CD4-positive, alpha-beta T cell treated with Interleukin-21 for 1 hour (primary cell): ENCODE results near the gene FAM229B.
"Not testable (repeated sequence)": the region's sequence is repeated elsewhere in the genome, so short reads cannot be mapped to it uniquely, and the experiment has no call there.

ENCODE experiments used
- DNase-seq: peaks from one replicate; pipeline ENCODE4 v3.0.0-alpha.2; 2020

Gene FAM229B

DNA sequence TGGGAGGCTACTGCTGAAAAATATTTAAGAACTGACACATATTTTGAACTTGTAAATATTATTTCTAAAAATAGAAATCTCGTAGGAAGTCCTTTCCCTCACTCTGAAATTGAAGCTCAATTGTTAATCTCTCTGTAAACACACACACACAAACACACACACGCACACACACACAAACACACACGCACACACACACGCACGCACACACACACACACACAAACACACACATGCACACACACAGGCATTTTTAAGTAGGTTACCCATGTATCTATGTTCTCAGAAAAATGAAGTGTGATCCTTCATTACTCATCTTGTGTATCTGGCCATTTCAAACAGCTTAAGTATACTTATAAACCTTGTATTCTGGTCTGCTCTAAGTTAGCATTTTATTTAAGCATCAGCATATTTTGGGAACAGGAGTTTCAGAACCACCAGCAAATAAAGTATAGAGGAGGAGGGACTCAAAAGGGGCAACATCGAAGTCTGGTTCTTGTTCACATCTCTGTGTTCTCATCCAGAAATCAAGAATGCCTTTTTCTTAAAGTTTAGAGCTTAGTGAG, 21.9 kb upstream of the FAM229B start:
- DNase-seq, result no peak

DNA sequence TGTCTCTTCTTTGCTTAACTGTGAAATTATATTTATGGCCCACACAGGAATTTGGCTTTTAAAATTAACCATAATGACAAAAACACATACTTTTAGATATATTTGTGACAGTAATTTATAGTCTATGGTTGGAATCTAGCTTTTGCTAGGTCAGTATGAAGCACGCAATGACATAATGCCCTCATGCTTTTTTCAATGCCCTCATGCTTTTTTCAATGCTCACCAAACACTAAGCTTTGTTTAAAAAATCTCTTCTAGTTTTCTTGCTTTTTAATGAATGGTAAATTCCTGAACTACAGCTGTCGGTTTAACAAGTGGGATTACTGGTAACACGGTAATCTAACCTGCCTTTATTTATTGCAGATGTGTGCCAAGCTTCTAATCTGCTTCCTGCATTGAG, 20.8 kb upstream of the FAM229B start:
- DNase-seq, result no peak

DNA sequence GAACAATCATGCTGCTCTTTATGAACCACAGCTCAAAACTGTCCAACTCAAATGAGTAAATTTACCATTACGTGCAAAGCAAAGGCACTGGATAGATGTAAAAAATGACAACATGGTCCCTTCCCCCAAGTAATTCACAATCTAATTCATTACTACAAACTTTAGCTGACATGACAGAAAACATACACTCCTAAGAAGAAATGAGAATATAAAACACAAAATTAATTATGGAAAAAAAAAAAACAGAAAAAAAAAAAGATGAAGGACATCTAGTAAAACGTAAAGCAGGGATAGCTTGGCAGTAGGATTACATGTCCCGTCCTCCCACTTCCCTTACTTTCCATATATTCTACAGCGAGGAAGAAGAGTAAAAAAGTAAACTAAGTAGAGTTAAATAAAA, 5.8 kb upstream of the FAM229B start:
- DNase-seq, result no peak

DNA sequence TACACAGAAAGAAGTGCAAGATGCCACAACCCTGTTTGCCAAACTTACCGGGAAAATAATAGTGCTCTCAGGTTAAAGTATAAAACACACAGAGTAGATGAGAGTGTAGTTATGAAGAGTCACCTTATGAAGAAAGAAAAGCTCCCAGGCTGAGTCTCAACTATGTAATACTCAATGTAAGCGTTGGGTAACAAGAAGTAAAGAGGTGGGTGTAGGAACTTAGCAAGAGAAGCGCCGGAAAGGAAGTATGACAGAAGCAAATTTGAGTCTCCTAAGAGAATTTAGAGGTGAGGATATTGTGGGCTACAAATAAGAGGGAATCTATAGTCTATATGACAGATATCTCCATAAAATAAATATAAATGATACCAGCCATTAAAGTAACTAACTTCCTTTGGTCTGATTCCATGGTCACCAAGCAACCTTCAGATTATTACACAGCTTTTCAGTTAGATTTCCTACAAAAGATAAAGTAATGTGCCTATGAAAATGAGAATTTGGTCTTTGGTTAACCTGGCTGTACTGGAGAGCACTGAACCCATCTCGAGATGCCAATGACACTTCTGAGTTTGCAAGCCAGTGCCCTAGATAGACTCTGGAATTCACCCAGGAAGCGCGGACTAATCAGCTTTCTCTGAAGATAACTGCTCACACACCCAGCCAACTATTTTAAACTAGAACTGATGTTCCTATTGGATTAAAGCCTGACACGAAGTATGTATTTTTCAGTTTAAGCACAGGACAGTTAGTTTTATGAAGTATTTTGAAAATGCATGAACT, 1.9 kb upstream of the FAM229B start:
- DNase-seq, result no peak

DNA sequence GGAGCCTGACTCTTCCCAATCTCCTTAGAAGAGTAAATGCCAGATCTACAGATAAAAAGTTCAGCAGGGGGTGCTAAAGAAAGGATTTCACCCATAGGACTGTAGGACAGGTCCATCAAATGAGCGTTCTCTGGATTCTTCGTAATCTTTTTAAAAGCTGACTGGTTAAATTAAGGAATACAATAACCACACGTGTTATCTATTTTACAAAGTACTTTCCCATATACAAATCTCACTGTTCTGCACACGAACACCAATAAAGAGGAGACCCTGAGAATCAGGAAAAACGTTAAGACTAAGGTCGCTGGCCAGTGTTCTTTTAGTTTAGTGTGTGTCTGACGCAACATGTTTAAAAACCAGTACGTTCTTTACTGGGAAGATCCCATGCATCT, 651 bp upstream of the FAM229B start:
- DNase-seq, result peak; percentile 22

DNA sequence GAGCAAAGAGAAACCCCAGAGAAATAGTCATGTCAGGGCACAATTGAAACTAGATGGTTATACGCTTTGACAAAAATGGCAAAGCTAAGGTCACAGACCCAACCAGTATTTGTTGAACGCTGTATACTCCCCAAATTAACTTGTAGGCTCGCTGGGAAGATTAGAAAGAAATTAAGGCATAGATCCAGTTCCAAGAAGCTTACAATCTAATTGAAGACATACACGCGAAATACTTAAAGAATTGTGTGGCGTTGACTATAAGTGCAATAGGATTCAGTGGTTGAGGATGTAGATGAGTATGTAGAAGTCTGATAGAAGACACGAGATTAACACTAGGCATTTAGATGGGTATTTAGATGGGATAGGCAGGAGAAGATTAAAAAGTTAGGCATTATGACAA, 525 bp downstream of the FAM229B start:
- no peak for DNase-seq

DNA sequence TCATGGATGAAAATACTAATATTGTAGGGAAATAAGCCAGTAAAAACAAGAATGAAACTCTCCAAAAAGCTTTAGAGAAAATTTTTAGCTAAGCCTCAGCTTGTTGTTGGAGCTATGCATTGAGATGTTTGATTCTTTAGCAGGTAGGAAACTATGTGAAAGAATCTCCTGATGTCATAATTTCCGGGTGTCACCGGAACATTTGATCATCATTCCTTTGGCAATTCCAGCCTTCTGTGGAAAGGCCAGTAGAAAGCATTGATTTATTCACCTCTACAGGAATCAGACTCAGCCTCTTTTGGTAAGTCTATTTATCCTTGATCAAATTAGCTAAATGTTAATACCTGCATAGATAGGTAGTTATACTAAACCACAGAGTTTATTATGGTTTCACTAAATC, 9.5 kb downstream of the FAM229B start:
- DNase-seq, result no peak

DNA sequence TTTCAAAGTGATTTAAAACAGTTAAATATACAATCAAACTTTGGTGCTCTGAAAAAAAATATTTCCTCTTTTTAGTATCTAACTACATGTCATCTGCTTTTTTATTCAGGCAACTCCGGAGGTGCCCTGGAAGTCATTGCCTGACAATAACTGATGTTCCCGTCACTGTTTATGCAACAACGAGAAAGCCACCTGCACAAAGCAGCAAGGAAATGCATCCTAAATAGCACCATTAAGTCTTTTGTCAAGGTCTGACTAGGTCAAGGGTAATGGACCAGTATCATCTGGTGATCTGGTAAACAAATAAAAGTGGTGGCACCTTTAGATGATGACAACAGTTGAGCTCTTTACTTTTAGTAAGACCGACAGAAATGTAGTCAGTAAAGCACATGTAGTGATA, 13.2 kb downstream of the FAM229B start:
- no peak for DNase-seq

DNA sequence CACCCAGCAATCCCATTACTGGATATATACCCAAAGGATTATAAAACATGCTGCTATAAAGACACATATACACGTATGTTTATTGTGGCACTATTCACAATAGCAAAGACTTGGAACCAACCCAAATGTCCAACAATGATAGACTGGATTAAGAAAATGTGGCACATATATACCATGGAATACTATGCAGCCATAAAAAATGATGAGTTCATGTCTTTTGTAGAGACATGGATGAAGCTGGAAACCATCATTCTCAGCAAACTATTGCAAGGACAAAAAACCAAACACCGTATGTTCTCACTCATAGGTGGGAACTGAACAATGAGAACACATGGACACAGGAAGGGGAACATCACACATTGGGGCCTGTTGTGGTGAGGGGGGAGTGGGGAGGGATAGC, 18.6 kb downstream of the FAM229B start:
- DNase-seq, result not testable (repeated sequence)

DNA sequence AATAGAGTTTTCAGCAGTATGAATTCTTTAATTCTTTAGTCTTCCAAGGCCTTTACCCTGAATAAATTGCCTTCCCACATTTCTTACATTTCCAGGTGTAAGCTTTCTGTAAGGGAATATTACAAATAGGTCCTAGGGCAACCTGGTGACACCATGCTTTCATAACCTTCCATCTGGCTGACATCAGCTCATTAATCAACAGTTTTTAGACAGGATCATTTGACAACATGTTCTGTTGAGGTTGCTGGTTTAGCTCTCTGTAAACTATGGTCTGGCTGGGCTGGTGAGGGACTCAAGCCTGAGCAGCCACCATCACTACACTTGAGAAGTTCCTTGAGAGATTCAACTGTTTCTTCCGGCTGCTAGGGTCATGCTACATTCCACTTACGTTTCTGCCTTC, 19.2 kb downstream of the FAM229B start:
- DNase-seq, result no peak

DNA sequence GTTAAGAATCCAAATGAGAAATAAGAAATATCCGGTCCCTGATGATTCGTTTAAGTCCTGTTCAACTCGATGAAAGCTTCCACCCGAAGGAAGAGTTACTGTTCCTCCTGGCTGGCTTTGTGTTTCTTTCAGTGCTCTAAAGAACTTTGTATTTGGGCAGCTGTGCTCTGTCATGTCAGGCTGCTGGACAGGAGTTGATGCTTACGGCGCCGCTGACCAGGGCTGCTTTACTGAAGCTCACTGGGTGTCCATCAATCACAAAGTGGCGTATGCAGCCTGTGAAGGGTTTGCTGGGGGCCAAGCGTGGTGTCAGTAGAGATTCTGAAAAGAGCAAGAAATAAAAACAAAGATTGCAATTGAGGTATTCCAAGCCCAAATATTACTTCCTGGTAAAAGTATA, 21.9 kb downstream of the FAM229B start:
- no peak for DNase-seq

DNA sequence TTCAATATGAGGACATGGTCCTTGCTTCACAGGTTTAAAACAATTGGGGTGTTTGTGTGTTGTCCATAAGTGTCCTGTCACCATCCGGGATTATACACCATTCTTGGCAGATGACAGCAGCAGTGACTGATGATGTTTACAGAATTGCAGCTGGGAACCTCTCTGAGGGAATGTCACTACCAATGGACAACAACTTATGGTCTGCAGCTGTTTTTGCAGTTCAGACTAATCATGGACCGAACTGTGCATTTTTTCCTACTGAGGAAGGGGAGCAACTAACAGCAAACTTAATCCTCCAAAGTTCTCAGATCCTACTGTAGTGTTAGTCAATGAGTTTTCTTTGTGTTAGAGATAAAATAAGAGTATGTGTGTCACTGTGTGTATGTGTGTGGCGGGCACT, 26.0 kb downstream of the FAM229B start:
- DNase-seq, result no peak

DNA sequence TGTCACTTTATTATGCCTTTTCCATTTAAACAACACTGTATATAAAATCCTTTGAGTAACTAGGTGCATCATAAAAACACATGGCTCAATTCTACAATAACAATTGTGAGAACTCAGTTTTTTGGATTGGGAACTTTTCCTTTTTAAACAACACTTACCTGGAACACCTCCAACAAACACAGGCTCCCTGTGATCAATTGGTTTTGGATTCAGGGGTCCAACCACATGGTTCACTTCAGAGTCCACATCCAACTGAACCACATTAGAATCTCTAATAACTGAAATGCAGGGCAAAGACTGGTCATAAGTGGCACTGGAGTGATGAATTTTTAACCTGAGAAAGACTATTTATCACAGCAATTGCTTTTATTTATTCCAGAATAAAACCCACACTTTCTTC, 26.5 kb downstream of the FAM229B start:
- no peak for DNase-seq

DNA sequence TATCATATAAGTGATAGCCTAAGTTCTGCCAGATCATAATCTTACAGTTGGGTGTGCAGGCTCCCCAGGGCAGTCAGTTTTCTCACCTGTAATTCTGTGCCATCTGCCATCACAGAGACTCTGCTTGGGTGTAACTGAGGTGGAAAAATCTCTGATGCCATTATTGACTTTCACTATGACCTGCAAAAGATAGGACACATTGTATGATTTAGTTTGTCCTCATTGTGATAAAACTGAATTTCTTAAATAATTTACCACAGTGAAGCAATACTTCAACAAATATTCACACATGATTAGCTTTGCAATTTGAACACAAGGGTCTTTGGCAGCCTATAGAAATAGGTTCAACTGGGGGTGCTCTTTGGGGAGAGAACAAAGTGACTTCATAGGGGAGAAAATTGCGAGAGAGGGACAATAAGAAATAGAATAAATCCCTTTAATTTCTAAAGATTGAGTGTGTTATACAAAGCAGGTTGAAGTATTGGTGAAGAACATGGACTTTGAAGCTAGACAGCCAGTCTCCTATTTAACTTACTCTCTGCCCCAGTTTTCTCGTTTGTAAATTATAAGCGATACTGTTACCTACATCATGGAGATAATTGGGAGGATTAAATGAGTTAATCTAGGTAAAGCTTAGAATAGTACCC, 27.3 kb downstream of the FAM229B start:
- DNase-seq, result no peak

DNA sequence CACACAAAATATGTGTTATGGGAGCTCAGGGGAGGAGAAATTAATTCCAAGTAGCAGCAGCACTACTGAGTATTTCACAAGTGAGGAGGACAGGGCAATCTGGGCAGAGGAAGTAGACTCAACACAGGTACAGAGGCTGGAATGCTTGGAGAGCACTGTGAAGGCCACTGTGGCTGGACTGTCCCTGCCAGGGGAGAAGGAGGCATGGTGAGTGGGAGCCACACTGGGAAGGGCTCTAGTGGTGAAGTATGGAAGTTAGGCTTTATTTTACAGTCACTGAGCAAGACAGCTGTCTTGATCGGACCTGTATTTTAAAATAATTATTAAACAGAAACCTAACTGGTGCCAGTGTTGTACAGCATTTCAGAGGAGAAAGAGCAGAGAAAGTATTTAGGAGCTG, 28.8 kb downstream of the FAM229B start:
- no peak for DNase-seq

DNA sequence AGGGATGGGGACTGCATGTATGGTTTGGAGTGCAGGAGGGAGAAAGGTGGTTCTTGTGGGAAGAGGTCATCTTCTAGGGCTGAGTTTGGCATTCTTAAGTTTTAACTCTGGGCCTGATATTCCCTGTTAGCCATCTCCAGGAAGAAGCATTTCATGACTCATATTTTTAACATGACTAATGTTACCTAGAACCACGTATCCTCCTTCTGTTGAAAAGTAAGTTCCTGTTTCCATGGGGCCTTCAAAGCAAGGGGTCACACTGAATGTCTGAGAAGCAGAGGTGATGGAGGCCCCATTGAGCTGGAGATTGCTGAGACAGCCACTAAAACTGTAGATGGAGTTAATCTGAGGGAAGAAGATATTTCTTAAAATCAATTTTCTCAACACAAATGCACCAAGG, 30.2 kb downstream of the FAM229B start:
- no peak for DNase-seq

DNA sequence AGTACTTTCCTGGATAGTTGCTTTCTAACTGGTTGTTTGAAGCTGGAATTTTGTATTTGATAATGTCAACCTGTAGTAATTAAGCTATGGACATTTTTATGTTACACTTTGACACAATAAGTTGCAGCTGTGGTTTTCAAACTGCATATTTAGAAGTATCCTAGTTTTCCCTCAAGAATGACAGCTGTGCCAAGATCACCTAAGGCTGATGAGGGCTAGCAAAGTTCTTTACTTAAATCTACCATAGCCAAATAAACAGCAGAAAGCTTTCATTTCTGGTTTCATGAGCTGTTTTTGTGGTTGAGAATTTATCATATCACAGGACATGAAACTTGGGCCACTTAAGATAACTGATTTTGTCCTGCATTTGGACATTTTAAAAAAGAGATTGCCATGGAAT, 30.6 kb downstream of the FAM229B start:
- no peak for DNase-seq

DNA sequence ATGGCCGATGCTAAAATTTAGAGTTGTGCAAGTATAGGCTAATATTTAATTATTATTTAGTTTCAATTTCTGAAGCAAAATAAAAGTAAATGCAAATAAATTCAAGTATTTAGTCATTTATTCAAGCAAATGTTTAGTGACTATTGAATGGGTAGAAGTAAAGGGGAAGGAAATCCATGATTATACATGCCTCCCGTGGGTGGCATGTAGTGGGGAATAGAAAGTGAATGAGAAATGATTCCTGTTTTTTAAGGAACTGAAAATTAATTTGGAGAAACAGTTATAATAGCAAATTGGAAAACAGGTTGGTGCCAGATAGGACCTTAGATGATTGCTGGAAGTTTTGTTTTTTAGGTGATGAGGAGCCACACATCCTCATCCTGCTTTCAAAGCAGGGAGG, 35.4 kb downstream of the FAM229B start:
- DNase-seq, result no peak

DNA sequence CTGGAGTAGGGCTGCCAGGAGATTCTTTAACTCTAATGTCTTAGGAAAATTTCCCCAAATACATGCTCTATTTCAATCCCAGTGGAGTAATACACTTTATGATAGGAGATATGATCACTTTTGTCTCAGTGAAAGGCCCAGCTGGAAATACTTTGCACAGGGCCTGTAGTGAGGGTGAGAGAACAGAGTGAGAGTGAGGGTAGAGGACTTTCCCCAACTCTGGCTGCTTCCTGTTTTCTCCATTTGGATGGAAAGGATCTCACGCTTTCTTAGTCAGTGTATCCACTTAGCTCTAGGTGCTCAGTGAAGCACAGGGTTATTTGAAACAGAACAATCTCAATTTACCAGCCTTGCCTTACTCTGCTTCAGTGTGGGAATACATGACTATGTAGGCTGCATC, 36.6 kb downstream of the FAM229B start:
- DNase-seq, result no peak

DNA sequence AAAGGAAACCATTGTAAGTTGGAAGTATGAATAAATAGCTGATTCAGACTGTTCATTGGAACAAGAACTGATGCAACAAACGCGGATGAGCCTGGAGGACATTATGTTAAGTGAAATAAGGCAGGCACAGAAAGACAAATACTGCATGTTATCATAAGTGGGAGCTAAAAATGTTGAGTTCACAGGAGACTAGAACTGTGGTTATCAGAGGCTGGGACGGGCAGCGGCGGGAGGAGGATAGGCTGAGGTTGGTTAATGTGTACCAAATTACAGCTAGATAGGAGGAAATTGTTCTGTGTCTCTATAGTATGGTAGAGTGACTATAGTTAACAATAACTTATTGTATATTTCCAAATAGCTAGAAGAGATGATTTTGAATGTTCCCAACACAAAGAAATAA, 40.8 kb downstream of the FAM229B start:
- no peak for DNase-seq

DNA sequence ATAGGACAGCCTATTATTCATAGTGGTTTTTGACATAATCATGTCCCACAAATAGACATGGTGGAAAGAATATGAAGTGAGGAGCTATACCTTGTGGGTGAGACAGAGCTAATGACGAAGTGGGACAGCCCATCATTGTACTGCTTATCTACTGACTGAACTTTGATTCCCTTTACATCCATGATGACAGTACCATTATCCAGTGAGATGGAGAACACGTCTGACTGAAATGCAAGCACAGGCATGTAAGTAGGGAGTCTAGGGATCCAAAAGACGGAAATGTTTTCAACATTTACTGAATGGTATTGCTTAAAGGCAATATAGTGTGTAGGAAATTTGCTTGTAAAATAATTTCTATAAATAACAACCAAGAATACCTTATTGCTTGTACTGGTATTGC, 43.5 kb downstream of the FAM229B start:
- no peak for DNase-seq

DNA sequence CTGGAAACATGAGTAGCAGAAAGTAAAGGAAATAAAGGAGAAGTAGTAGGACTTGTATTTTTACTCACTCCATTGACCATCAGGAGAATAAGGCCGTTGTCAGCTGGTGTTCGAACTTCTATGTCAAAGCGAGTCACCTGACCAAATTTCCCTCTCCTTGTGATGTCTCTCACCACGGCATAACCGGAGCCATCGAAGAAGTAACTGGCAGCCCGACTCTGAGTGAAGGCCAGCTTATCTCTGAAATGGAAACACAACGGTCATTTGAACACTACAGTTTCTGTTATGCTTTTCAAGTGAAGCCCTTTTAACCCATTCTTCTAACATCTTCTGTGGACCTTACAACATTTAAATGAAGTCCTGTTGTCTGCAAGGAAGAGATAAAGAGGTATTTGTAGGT, 51.7 kb downstream of the FAM229B start:
- no peak for DNase-seq

DNA sequence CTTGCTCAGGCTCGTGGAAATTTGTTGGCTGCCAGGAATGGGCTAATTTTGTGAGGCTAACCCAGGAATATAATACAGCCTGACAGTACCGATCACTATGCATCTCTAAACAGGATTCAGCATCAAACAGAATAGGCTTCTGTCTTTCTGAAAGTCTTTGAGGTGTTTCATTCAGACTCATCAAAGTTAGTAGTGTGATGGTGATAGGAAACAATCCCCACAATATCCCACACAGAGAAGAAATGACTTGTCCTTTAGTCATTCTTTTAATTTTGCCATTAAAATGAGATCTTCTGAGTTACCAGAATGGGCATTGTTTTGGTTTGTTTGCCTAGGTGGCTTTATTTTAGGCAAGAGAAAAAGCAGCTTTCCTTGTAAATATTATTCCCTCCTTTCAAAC, 54.3 kb downstream of the FAM229B start:
- no peak for DNase-seq

DNA sequence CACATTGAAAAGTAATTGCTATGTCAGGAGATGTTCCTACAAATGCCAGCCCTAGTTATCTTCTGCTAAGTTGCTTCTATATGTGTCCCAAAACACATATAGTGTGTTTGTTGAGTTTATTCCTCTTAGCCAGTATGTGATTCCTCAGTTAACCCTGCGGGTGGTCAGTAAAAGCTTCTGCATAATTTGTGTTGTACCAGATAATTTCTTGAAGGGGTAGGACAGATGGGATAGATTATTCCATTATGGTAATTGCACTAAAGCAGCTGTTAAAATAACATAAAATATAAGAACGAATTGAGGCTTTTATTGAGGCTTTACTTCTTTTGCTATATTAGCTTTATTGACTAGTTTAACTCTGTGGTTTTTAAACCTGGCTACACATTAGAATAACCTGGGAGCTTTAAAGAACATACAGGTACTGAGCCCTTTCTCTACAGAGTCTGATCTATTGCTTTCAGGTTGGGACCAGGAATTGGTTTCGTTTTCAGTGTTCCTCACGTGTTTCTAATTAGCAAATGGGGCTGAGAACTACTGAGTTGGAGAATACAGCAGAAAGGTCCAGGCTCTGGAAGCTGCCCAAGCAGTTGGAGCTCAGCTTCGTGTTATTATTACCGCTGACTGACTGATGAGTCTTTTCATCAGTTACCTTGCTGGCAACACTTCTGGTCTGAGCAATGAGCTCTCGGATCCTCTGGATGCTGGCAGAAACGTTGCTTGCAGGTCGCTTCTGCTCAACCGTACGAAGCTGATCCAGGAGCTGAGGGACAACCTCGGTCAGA, 56.9 kb downstream of the FAM229B start:
- no peak for DNase-seq
